ENCODE results near the gene PTPRD.
A peak's percentile ranks its signal among the peaks of the same experiment; 100 is the strongest.

Gene PTPRD

GRCh38 chr9:8572209-8572608 is 2040.6 kb downstream of the PTPRD start:
- DNase-seq (ENCODE audit: low read depth): no peak

- no peak for DNase-seq (ENCODE audit: low read depth)
Measured at GRCh38 chr9:8571643-8572042, 2041.2 kb downstream of the PTPRD start.

- DNase-seq (ENCODE audit: low read depth): no peak
Measured at GRCh38 chr9:8570776-8571175, 2042.0 kb downstream of the PTPRD start.

- no peak for DNase-seq (ENCODE audit: low read depth)
Measured at GRCh38 chr9:8569823-8570222, 2043.0 kb downstream of the PTPRD start.

GRCh38 chr9:8567963-8568579 is 2044.7 kb downstream of the PTPRD start:
- no peak for DNase-seq (ENCODE audit: low read depth)

GRCh38 chr9:8564960-8565359 is 2047.8 kb downstream of the PTPRD start:
- no peak for DNase-seq (ENCODE audit: low read depth)

GRCh38 chr9:8560560-8561525 is 2052.0 kb downstream of the PTPRD start:
- DNase-seq (ENCODE audit: low read depth): no peak

GRCh38 chr9:8558176-8558575 is 2054.6 kb downstream of the PTPRD start:
- peak; percentile 32 for DNase-seq (ENCODE audit: low read depth)

GRCh38 chr9:8555762-8556500 is 2056.9 kb downstream of the PTPRD start:
- DNase-seq (ENCODE audit: low read depth): peak; percentile 1

- DNase-seq (ENCODE audit: low read depth): no peak
Measured at GRCh38 chr9:8553444-8553843, 2059.4 kb downstream of the PTPRD start.

GRCh38 chr9:8552732-8553131 is 2060.1 kb downstream of the PTPRD start:
- DNase-seq (ENCODE audit: low read depth): no peak

GRCh38 chr9:8549214-8549613 is 2063.6 kb downstream of the PTPRD start:
- DNase-seq (ENCODE audit: low read depth): no peak

GRCh38 chr9:8543219-8543618 is 2069.6 kb downstream of the PTPRD start:
- no peak for DNase-seq (ENCODE audit: low read depth)

- no peak for DNase-seq (ENCODE audit: low read depth)
Measured at GRCh38 chr9:8542537-8542936, 2070.3 kb downstream of the PTPRD start.

- no peak for DNase-seq (ENCODE audit: low read depth)
Measured at GRCh38 chr9:8539681-8540197, 2073.1 kb downstream of the PTPRD start.

- no peak for DNase-seq (ENCODE audit: low read depth)
Measured at GRCh38 chr9:8536845-8537244, 2076.0 kb downstream of the PTPRD start.

- no peak for DNase-seq (ENCODE audit: low read depth)
Measured at GRCh38 chr9:8534828-8535227, 2078.0 kb downstream of the PTPRD start.

GRCh38 chr9:8533681-8534080 is 2079.1 kb downstream of the PTPRD start:
- DNase-seq (ENCODE audit: low read depth): no peak

GRCh38 chr9:8531826-8532415 is 2080.9 kb downstream of the PTPRD start:
- DNase-seq (ENCODE audit: low read depth): no peak

- no peak for DNase-seq (ENCODE audit: low read depth)
Measured at GRCh38 chr9:8521112-8521511, 2091.7 kb downstream of the PTPRD start.

GRCh38 chr9:8515748-8516147 is 2097.1 kb downstream of the PTPRD start:
- no peak for DNase-seq (ENCODE audit: low read depth)

GRCh38 chr9:8514760-8515159 is 2098.0 kb downstream of the PTPRD start:
- no peak for DNase-seq (ENCODE audit: low read depth)
